Stimulated activated CD4-positive, alpha-beta T cell treated with anti-CD3 and anti-CD28 coated beads, Interleukin-15, amount 100 ng/mL, for 1 hour (primary cell): ENCODE measurements around the gene RPS6KA2.

Experiments used
- DNase-seq, 2 donors: peaks; one replicate each; pipeline ENCODE4 v3.0.0-alpha.2; 2020; ENCODE audit warnings: low read depth in 1 of 2, low spot score in 1 of 2

RPS6KA2 gene

DNA sequence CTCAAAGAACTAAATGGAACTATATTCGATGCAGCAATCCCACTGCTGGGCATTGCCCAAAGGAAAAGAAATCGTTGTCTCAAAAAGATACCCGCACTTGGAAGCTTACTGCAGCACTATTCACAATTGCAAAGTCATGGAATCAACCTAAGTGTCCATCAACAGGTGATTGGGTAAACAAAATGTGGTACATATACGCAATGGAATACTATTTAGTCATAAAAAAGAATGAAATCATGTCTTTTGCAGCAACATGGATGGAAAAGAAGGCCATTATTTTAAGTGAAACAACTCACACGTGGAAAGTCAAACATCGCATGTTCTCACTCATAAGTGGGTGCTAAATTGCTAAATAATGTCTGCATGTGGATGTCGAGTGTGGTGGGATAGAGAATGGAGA lies 173.4 kb downstream of the RPS6KA2 start:
- DNase-seq = no peak

DNA sequence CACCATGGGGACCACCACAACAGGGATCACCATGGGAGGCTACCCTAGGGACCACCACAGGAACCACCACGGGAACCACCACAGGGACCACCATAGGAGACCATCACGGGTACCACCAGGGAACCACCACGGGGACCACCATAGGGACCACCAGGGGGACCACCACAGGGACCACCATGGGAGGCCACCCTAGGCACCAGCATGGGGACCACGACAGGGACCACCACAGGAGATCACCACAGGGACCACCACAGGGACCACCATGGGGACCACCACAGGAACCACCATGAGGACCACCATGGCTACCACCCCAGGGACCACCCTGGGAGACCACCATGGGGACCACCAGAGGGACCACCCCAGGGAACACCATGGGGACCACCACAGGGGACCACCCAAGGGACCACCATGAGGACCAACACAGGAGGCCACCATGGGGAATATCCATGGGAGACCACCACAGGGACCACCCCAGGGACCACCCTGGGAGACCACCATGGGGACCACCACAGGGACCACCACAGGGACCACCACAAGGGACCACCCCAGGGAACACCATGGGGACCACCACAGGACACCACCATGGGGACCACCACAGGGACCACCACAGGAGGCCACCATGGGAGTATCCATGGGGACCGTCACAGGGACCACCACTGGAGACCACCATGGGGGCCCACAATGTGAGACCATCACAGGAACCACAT lies 176.7 kb downstream of the RPS6KA2 start:
- no peak for DNase-seq

DNA sequence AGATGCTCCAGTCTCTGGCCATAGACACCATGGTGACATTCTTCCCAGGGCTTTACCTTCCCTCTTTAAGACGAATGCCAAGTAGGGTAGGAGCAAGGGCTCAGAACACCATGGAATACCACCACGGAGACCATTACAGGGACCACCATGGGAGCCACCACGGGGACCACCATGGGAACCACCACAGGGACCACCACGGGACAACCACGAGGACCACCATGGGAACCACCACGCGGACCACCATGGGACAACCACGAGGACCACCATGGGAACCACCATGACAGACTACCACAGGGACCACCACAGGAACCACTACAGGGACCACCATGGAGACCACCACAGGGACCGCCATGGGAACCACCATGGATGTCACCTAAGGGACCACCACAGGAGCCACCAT lies 177.4 kb downstream of the RPS6KA2 start:
- DNase-seq = no peak

DNA sequence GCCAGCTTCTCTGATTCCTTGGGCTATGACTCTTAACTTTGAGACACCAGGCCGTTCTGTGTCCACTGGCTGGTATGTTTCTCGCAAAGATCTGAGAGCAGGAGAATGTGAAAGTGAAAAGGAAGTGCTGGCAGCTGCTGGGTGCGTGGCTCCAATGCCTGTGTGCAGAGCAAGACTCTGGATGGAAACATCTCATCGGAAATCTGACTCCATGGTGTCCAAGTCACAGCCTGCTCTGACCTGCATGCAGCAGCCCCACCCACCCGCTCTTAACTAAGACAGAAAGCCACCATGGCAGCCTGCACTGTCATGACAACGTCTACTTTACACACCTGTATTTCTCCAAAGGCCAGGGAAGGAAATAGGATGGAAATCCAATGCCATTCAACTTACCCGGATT lies 178.0 kb downstream of the RPS6KA2 start:
- DNase-seq = no peak

DNA sequence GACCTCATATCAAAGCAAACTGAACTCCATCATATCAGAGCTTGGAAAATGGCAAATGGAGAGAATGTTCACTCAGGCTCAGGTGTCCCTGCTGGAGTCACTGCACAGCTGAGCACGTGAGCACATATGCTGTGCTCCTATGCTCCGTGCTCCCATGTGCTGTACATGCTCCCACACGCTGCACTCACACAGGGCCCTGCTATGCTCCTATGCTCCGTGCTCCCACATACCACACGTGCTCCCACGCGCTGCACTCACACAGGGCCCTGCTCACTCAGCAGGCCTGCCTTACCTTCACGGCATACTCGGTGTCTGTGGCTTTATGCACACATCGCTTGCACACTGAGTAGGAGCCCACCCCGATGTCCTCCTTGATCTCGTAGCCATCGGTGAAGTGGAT lies 178.6 kb downstream of the RPS6KA2 start:
- no peak for DNase-seq

DNA sequence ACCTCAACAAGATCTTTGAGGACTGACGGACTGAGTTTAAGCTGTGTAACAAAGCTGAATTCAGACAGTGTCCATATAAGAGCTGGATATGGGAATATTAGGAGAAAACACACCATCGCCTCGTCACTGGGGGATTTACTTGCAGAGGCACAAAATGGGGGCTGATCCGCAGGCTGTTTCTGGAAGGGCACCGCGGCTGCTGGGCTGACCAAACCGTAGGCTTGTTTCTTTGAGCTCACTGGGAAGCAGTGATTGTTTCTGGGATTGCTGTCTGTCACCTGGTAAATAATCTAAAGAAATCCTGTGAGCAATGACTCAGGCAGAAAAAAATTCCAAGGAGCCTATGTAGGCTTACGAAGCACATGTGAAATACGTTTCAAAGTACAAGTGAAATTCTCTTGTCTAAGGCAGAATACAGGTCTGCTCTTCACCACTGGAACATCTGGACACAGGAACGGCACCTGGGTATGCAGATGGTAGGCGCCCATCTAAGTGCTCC lies 180.4 kb downstream of the RPS6KA2 start:
- DNase-seq = no peak

DNA sequence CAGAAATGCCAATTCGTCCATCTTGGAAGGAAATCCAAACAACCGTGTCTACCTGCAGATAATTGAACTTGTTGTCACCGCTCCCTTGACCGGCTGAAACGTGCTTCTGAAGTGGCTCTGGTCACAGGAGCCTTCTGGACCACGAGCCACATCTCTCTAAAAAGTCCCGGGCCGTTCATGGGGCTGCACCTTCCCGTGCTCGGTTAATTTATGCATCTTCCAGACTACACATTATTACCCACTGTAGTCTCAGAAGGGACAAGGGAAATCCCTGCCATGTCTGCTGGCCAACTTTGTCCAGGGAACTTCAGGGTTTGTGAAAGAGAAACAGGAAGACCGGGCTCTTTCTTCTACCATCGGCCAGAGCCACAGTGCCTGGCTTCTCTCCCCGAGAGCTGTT lies 180.9 kb downstream of the RPS6KA2 start:
- DNase-seq = no peak

DNA sequence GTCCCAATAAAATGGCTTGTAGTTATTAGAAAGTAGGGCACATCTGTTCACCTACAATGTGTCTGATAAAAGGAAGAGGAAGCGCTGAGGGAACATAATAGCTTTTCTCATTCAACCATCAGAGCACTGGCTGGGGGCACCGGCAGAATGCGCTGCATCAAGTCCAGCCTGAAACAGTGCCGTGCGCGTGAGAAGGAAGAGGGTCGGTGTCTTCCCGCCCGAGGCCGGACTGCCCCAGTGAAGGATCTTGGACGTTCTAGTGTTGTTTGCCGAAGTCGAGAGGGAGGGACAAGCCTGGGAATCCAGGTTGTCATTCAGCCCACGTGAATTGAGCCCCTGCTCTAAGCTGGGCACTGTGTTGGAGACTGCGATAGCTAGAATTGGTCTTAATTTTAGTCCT lies 182.6 kb downstream of the RPS6KA2 start:
- DNase-seq = no peak

DNA sequence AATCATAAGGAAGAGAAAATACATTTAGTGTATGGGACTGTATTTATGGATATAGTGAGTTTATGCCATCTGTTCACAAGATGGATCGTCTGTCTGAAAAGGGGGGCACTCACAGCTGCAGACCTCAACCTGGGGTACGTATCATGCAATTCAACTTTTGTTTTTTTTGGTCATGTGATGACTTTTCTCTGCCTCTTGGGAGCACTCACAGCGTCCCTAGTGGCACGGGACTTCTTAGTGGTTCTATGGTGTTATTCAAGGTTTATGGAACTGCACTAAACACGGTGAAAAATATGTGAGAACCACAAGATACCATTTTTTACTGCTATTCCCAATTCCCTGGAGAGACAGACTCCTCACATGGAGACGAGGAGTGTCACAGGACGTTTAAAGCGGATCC lies 183.9 kb downstream of the RPS6KA2 start:
- no peak for DNase-seq

DNA sequence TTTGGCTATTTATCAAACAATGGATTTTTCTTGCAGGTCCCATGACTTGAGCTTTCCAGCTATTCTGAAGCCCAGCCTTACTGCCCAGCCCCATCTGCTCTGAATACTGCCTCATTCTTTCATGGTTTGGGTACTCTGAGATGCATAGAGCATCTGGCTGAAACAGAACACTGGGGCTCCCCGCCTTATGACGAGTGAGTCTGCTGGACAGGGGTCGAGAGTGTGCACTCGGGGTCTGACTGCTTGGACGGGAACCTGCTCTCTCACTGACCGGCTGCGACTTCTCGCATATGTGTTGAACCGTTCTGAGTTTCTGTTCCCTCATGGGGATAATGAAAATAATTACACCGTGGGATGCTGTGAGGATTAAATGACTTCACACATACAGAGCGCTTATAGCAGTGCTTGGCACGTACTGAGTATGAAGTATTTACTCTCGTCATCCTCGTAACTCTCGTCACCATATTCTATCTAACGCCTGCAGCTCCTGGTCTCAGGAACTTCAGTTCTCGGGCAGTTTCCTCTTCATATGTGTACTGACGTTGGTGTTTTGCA lies 184.8 kb downstream of the RPS6KA2 start:
- DNase-seq = no peak

DNA sequence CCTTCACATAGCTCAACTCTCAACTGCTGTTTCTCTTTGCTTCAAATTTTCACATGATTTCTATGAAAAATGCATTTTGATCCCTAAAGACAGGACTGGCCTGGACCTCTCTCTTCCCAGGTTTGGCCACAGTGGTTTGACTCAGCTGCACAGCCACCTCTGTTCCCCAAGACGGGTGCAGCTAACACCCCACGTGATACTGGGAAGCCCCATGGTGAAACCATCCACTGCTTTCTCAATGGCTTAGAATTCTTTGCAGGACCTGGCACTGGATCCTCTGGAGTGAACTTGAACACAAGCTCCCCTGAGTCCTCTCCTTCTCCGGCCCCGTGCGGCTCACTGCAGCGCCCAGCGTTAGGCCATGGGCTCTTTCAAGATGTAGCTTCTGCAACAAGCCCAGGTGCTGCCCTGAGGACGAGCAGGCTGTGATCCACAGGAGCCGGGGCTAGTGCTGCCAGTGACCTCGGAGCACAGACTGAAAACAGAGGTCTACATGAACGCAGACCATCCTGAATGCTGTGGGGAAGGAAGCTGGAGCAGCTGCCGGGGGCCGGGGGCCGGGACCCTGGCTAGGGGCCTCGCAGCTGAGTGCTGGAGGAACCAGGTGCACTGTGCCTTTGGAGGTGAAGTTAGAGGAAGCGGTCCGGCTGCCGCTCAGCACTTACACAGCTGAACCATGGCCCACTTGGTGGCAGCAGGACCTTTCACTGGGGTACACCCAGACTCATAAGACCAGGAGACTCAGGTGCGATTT lies 185.5 kb downstream of the RPS6KA2 start:
- DNase-seq = no peak

DNA sequence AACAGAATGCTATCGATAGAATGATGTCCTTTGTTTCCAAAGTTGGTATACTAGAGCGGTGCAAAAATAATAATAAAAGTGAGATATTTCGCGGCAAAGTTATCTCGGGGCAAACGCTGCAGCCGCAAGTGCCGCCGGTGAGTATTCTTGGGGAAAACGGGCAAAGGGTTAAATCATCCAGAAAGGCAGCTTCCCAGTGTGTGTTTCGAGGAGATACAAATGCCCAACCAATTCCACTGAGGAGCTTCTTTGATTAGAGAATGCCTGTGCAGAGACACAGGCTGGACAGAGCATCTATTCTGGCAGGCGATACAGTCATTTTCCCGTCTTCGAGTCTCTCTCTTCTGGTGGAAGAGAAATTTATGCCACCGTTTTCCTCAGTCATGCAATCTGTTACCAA lies 186.3 kb downstream of the RPS6KA2 start:
- no peak for DNase-seq

DNA sequence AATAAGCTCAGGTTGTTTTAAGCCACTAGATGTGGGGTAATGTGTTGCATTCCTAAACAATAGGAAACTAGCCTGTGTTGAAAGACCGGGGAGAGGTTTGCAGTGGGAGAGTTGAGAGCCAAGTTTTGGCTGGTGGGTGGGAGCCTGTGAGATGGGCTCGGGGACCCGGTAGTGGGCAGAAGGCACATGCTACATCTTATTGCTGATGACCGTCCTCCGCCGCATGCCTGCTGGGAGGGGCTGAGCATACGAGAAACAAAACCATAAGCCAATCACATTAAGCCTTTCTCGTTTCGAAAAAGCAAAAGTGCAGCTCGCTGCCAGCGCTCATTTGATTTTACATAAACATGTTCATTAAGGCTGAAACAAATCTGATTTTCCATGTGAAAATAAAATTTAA lies 186.9 kb downstream of the RPS6KA2 start:
- no peak for DNase-seq

DNA sequence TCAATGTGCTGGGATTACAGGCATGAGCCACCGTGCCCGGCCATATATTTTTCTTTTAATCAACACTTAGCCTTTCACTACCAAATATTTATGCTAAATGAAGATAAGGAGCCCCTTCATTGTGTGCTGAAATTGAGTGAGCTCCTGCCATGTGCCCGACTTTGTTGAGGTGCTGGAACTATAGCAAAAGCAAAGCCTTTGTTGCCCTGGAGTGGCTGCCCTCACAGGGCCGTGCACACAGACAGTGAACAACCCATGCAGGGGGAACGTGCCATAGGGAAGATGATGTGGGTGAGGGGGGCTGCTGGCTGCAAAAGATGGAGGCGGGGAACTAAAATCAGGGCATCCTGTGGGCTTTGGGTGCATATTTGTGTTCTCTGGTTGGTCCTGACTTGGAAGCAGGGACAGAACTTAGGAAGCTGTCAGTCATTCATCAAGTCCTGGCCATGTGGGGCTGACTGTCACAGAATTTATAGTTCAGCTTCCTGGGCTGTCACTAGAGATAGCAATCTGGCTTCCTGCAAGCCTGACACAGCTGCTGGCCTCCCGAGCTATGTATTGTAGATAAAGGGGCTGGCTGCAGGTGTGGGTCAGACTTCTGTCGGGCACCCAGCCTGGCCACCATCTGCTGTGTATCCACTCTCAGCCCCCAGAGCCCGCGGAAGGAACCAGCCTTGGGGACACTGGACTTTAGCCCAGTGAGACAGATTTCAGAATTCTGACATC lies 187.5 kb downstream of the RPS6KA2 start:
- no peak for DNase-seq

DNA sequence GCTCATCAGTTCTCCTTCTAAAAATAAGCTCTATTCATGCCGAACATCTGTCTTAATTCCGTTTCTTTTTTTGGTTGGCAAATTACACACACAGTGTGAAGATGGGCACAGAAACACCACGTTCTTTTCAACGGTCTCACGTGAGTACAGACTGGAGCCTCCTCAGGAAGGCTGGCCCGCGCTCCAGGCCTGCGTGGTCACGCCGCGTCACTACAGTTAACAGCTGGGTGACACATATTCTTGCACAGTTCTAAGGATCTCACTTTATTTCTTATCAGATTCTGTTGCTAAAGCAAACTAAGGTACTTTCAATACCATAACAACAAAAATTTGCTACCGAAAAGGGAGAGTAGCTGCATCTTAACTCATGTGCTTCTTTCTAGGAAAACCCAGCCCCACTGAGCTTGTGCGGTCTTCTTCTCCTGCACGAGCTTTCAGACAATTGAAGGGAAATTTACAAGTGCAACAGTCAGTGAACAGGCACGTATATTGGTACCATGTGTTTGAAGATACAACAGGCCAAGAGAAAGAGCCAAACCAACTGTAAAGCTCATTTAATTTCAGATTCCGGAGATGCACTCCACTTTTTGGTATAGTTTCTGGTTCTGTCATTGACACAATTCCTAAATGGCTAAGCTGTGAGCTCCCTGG lies 188.7 kb downstream of the RPS6KA2 start:
- no peak for DNase-seq

DNA sequence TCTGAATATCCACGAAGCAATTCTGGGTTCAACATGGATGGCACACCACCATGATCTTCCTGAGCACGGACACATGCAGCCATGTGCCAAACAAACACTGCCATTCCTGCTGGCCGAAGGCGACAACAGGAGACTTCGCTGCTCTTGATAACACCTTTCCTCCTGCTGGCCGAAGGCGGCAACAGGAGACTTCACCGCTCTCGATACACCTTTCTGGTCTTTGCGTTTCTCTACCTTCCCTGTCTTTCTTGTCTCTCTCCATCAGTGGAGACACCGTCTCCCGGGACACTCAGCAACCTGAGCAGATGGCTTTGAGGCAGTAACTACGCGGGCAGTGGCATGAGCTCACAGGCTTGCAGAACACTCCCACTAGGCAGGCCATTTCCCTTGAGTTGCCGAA lies 189.4 kb downstream of the RPS6KA2 start:
- DNase-seq = no peak

DNA sequence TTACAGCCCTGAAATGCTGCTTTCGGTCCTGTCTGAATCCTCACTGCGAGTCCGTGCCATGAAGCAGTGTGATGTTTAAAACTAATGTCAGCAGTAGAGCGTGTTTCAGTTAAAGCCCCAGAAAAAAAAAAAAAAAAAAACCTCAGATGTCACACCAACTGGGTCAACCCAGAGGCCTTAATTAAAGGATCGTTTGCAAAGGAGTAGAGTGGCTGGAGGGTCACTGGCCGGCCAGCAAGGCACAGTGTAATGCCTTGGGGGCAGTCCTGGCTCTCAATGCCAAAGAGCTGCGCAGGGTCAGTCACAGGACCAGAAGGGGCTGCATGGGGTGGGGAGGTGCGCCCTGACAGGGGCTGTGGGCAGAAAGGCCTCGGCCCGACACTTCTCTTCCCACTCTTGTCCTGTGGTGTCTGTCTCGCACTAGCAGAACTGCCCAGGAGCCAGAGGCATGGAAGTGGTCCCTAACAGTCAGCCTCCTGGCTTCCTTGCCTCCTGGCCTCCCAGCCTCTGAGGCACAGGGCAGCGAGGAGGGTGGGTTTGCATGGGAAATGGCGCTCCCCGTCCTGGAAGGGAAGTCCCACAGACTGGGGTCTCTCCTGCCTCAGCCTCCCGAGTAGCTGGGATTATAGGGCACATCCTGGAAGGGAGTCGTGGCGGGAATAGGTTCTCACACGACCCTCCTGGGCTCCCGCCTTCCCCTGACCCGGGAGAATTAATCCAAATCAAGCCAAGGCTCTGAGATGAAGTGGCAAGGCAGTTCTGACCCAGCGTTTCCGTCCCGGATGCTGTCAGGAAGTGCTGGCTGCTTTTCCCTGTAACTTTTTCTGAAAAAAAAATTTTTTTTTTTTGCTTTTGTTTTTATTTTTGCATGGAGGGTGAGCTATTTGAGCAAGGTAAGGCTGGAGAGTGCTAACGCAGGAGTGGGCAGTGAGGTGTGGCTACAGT lies 190.6 kb downstream of the RPS6KA2 start:
- DNase-seq = no peak

DNA sequence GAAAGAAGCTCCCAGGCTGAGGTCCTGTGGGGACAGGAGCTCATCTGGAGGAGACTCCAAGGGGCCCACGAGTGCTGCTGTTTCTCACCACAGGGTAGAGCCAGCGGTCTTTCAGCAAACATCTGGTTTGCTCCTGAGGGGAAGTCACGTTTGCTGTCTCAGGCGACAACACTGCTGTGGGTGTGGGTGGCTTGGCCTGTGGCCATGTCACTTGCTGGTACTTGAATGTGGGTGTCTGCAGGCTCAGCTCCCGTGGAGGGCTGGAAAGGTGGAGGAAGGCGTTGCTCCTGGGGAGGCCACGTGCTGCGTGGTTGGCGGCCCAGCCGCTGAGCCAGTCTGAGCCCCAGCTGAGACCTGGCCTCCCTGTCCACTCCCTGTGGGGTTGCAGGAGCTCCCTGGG lies 191.5 kb downstream of the RPS6KA2 start:
- DNase-seq = no peak

DNA sequence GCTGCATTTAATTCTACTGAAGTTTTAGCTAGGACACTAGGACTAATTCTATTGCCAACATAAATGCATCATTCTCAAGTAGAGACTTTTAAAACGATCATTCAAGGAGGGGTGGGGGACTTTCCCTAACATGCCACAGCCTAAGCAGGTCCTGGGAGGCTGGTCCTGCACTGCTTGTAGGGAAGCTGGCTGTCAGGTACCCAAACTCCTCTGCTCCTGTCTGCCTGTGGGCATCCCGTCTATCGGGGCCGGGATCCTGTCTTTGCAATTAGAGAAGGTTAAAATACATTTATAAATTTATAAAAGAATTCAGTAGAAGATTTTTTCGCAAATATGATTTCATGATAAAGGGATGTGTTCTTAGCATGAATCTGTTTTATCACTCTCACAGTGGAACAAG lies 192.7 kb downstream of the RPS6KA2 start:
- no peak for DNase-seq

DNA sequence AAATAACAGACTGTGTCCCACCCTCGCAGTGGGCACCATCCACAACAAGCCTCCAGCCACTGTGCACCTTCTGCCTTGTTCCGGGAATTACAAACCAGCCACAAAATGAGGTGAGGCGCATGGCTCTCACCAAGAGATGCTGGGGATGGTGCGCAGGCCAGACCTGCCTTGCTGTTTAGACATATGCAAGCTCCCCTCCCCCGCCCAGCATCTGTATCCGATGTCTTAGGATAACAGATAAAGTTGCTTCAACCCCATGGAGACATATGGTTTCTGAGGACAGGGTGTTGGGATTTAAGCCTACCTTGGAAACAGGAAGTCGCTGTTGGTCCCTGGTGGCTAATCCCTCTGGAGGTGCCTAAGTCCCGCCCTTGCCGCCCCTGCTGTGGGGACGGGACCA lies 194.0 kb downstream of the RPS6KA2 start:
- no peak for DNase-seq
